ENCODE data around the gene SS18.

SS18 gene

GRCh38 chr18:26003356-26003755 lies 87.1 kb downstream of the SS18 start:
- DNase-seq, result no peak
- intact Hi-C loops (cut with DNase I; ENCODE audit: low total_unique reads), result no loop called here
- H3K4me1 ChIP-seq, result no peaks in the 10 kb centered on the region

GRCh38 chr18:26002375-26002910 lies 88.0 kb downstream of the SS18 start:
- no peak overlapping the region for H3K27ac ChIP-seq
- H3K9me3 ChIP-seq, result no peaks in the 10 kb centered on the region
- H3K4me3 ChIP-seq, result no peak overlapping the region
- no peaks in the 10 kb centered on the region for H3K4me1 ChIP-seq
- DNase-seq, result no peak
- no peaks in the 10 kb centered on the region for H3K27me3 ChIP-seq
- no peaks in the 10 kb centered on the region for H3K36me3 ChIP-seq
- no peak for TF ChIP-seq CTCF (IDR thresholded peaks at IDR 0.05)
- intact Hi-C loops (cut with DNase I; ENCODE audit: low total_unique reads), result no loop called here

More at GRCh38 chr18:26003356-26003755, 87.1 kb downstream of the SS18 start:
- no peaks in the 10 kb centered on the region for H3K9me3 ChIP-seq
- H3K36me3 ChIP-seq, result no peaks in the 10 kb centered on the region
- no peak overlapping the region for H3K4me3 ChIP-seq
- TF ChIP-seq CTCF (IDR thresholded peaks at IDR 0.05), result no peak
- H3K27ac ChIP-seq, result no peak overlapping the region
- H3K27me3 ChIP-seq, result no peaks in the 10 kb centered on the region

- H3K36me3 ChIP-seq, result no peaks in the 10 kb centered on the region
- no peak for DNase-seq
- H3K9me3 ChIP-seq, result no peaks in the 10 kb centered on the region
- H3K4me1 ChIP-seq, result no peaks in the 10 kb centered on the region
- no peaks in the 10 kb centered on the region for H3K27me3 ChIP-seq
- no peak overlapping the region for H3K27ac ChIP-seq
- no peak for TF ChIP-seq CTCF (IDR thresholded peaks at IDR 0.05)
- intact Hi-C loops (cut with DNase I; ENCODE audit: low total_unique reads), result no loop called here
- no peak overlapping the region for H3K4me3 ChIP-seq
Measured at GRCh38 chr18:25998461-25998860, 92.0 kb downstream of the SS18 start.

- intact Hi-C loops (cut with DNase I; ENCODE audit: low total_unique reads), result no loop called here
- no peaks in the 10 kb centered on the region for H3K36me3 ChIP-seq
- H3K9me3 ChIP-seq, result no peaks in the 10 kb centered on the region
- DNase-seq, result no peak
- H3K27me3 ChIP-seq, result no peaks in the 10 kb centered on the region
- TF ChIP-seq CTCF (IDR thresholded peaks at IDR 0.05), result no peak
- H3K4me3 ChIP-seq, result no peak overlapping the region
- H3K27ac ChIP-seq, result no peak overlapping the region
- no peaks in the 10 kb centered on the region for H3K4me1 ChIP-seq
Measured at GRCh38 chr18:25992566-25992965, 97.8 kb downstream of the SS18 start.

GRCh38 chr18:25990473-25990872 lies 99.9 kb downstream of the SS18 start:
- Histone ChIP-seq H3K27ac (no peak overlapping the region), H3K4me3 (no peak overlapping the region), H3K4me1 (no peaks in the 10 kb centered on the region), H3K9me3 (no peaks in the 10 kb centered on the region), H3K27me3 (no peaks in the 10 kb centered on the region), H3K36me3 (no peaks in the 10 kb centered on the region)
- TF ChIP-seq CTCF (IDR thresholded peaks at IDR 0.05), result no peak
- intact Hi-C loops (cut with DNase I; ENCODE audit: low total_unique reads), result no loop called here
- no peak for DNase-seq

All from tibial artery (tissue), 4 donors.